GM23248 (cell line): ENCODE data around the gene C10orf90.

Experiments
- EZH2 ChIP-seq: fragments of 200-600 bp; sonication (generic); IDR thresholded peaks from 2 replicates; pipeline ENCODE4 v1.6.1; 2018; ENCODE audit warnings: antibody characterized with exemption, mild to moderate bottlenecking; ENCODE audit not compliant: insufficient read depth, poor library complexity, severe bottlenecking
- EZH2phosphoT487 ChIP-seq: fragments of 200-600 bp; sonication (generic); IDR thresholded peaks from 2 replicates; pipeline ENCODE4 v1.6.1; 2018; ENCODE audit warnings: antibody characterized with exemption, moderate library complexity, mild to moderate bottlenecking, low read depth; ENCODE audit not compliant: insufficient read depth

DNA sequence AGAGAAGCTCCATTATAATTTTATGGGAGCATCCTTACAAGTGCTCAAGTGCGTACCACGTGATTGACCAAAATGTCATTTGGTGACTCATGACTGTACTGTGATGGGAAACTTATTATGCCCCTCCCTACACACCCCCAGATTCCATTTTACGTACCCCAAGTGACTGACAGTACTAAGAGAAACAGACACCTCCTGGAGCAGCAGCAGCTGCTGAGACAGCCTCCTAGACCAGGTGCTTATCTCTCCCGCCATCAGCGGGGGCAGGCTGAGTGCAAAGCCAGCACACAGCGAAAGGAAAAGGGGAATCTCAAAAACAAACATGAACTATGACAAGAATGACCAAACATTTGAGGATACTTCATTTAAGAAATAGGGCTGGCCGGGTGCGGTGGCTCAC is 278.0 kb downstream of the C10orf90 start:
- no peak for TF ChIP-seq EZH2
- TF ChIP-seq EZH2phosphoT487: no peak
